ENCODE measurements around the gene CRACDL.
"Not testable (repeated sequence)": the region's sequence is repeated elsewhere in the genome, so short reads cannot be mapped to it uniquely, and the experiment has no call there.

CRACDL gene

DNA sequence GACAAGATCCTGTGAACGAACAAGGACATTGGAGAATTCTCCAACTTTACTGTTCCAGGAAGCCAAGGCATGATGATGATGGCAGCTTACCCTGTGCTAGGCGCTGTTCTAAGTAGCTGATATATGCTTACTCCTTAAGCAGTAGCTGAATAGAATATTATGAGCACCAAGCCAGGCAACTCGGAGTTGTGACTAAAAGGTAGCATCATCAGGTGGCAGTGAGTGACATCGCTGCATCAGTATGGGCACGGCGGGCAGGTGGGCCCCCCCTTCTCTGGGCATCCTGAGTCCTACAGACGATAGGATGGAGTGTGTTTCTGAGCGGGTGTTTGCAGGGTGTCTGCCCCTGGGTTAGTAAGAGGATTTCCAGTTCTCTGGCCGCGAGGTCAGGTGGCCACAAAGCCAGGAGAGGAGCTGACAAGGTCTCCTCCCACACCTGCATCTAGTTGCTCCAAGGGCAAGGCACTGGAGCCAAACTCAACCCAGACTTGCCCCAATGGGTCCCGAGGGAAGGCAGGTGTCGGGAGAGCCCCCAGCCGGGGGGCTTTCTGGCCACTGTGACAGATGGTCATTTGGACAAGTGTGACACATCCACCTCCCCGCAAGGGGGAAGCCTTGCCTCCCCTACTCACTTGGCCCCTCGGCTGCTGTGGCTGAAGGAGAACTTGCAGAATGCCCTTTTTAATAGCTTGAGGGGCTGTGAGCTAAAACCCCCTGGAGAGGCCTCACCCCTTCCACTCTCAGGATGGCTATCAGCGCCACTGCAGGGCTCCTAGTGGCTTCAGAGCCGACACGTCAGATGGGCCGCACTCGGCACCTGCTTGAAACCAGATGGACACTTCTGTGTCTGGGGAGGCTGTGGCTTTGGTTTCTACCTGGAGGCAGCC lies 55.5 kb downstream of the CRACDL start:
- no peak overlapping the region for H3K4me3 ChIP-seq (replicated peaks; ENCODE audit: low read depth, low read length)
- TF ChIP-seq, protein P1, sequence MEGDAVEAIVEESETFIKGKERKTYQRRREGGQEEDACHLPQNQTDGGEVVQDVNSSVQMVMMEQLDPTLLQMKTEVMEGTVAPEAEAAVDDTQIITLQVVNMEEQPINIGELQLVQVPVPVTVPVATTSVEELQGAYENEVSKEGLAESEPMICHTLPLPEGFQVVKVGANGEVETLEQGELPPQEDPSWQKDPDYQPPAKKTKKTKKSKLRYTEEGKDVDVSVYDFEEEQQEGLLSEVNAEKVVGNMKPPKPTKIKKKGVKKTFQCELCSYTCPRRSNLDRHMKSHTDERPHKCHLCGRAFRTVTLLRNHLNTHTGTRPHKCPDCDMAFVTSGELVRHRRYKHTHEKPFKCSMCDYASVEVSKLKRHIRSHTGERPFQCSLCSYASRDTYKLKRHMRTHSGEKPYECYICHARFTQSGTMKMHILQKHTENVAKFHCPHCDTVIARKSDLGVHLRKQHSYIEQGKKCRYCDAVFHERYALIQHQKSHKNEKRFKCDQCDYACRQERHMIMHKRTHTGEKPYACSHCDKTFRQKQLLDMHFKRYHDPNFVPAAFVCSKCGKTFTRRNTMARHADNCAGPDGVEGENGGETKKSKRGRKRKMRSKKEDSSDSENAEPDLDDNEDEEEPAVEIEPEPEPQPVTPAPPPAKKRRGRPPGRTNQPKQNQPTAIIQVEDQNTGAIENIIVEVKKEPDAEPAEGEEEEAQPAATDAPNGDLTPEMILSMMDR (IDR thresholded peaks at IDR 0.05; ENCODE audit: low read depth, low read length, missing control alignments), result no peak
- DNase-seq (ENCODE audit: extremely low read depth, low read depth), result no peak

DNA sequence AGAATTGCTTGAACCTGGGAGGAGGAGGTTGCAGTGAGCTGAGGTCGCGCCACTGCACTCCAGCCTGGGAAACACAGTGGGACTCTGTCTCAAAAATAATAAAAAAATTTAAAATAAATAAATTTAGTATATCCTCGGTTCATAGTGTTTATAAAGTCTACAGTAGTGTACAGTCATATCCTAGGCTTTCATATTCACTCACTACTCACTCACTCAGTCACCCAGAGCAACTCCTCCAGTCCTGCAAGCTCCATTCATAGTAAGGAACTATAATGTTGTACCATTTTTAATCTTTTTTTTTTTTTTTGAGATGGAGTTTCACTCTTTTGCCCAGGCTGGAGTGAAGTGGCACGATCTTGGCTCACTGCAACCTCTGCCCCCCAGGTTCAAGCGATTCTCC lies 58.4 kb downstream of the CRACDL start:
- not testable (repeated sequence) for H3K4me3 ChIP-seq (replicated peaks; ENCODE audit: low read depth, low read length); DNase-seq (ENCODE audit: extremely low read depth, low read depth)

DNA sequence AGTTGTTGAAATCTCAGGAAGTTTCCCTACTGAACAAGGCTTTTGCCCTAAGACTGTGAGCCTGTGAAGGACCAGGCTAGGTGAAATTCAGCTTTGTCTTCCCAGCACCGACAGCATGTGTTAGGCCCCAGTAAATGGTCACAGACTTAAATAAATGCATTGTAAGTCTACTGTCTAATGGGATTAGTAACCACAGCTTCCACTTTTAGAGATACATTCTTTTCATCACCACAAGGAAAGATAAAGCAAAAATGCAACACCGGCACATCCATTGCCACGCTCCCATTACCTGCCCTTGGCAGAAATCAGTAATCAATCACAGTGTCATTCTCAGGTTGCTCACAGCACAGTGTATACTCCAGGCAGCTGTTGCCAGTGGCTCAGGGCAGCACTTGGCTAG lies 59.3 kb downstream of the CRACDL start:
- no peak overlapping the region for H3K4me3 ChIP-seq (replicated peaks; ENCODE audit: low read depth, low read length)
- DNase-seq (ENCODE audit: extremely low read depth, low read depth), result no peak
- TF ChIP-seq, protein P1 (IDR thresholded peaks at IDR 0.05; ENCODE audit: low read depth, low read length, missing control alignments), result no peak

DNA sequence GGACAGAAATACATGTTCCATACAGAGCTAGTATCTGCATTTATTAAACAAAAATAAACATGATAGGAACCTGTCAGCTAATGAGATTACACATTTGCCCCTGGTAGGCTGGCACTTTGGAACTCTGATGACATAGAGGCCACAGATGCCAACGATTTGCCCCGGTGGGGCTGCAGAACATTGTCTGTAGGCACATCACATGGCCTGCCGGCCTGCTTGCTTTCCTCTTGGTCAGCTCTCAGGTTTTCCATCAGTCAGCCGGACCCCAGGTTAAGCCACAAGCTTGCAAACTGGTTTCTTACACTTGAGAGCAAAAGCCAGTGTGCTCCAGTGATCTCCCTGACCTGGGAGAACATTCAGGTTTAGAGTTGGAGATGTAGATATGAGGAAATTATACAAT lies 60.3 kb downstream of the CRACDL start:
- TF ChIP-seq, protein P1 (IDR thresholded peaks at IDR 0.05; ENCODE audit: low read depth, low read length, missing control alignments), result no peak
- H3K4me3 ChIP-seq (replicated peaks; ENCODE audit: low read depth, low read length), result no peak overlapping the region
- DNase-seq (ENCODE audit: extremely low read depth, low read depth), result no peak

DNA sequence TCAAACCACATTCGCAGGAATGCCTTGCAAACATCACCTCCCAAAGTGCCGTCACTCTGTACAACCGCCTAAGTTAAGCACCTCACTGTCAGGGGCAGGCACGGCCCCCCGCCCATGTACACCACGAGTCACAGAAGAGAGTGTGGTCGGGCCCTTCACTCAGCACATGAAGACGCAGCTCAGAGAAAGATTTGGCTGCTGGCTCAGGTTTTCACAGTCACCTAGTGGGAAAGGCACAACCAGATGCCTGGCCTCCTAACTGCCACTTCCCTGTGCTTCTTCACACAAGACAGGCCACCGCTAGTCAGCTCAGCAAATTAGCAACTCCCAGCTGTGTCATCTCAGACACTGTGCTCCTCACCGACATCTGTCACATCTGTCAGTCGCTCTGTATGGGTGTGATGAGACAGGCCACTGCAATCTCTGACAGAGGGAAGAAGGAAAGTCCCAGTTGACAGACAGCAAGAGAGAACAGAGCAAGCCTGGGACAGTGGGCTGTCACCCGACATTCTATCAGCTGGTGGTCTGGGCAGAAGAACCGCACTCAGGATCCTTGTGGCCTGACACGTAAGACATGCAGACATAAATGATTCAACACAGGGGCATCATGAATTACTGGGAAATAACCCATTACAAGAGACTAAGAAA lies 60.8 kb downstream of the CRACDL start:
- DNase-seq (ENCODE audit: extremely low read depth, low read depth), result no peak

DNA sequence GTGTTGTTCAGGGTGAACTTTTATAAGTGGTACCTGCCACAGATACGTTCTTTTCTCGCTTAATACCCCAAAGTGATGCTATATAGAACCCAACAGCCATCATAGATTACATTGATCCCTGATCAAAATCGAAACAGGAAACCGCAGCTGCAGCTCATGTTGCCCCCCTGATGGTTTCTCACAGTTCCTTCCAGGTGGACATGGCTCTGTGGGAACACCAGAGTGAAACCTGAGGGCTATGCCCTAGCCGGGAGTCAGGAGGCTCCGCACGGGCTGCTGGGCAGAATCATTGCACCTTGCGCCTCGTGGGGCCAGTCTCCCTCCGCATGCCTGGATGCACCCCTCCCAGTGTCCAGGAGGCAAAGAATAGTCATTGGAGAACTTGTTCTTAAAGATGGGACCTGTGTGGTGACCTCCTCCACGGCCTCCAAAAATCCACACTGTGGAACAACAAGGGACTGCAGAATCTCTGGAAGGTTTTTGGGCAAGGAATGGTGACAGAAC lies 61.8 kb downstream of the CRACDL start:
- TF ChIP-seq, protein P1 (IDR thresholded peaks at IDR 0.05; ENCODE audit: low read depth, low read length, missing control alignments), result no peak
- no peak for DNase-seq (ENCODE audit: extremely low read depth, low read depth)
- no peak overlapping the region for H3K4me3 ChIP-seq (replicated peaks; ENCODE audit: low read depth, low read length)

More for the DNA sequence above, 60.8 kb downstream of the CRACDL start:
- TF ChIP-seq, protein P1 (IDR thresholded peaks at IDR 0.05; ENCODE audit: low read depth, low read length, missing control alignments), result no peak
- H3K4me3 ChIP-seq (replicated peaks; ENCODE audit: low read depth, low read length), result no peak overlapping the region

DNA sequence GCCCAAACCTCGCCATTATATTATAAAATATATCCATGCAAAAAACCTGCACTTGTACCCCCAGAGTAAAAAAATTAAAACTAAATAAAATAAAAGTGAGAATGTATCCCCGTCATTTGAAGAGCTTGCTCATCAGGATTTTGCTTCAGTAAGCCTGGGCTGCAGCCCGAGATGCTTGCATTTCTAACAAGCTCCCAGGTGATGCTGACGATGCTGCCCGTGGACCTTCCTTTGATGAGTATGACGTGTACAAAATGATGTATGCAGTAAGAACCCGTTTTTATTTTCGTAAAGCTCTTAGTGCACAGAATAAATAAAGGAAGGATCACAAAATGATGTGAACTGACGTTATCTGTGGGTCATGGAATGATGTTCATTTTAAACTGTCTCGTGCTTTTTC lies 63.5 kb downstream of the CRACDL start:
- DNase-seq (ENCODE audit: extremely low read depth, low read depth), result no peak
- TF ChIP-seq, protein P1 (IDR thresholded peaks at IDR 0.05; ENCODE audit: low read depth, low read length, missing control alignments), result no peak
- H3K4me3 ChIP-seq (replicated peaks; ENCODE audit: low read depth, low read length), result no peak overlapping the region
